ENCODE results near the gene TARS3.

GRCh38 chr15:101672298-101672697 is 52.0 kb downstream of the TARS3 start:
- no peak for TF ChIP-seq CTCF (IDR thresholded peaks at IDR 0.05)
- no peak for TF ChIP-seq POLR2AphosphoS5 (IDR thresholded peaks at IDR 0.05)
- TF ChIP-seq POLR2A (IDR thresholded peaks at IDR 0.05) = no peak
- no peak for TF ChIP-seq EP300 (IDR thresholded peaks at IDR 0.05)

Data from stomach (tissue), 4 donors.